GM21825 (cell line): ENCODE measurements around the gene ANKRD37.

ENCODE experiments used
- ATAC-seq: cut with Tn5 transposase; IDR thresholded peaks from one replicate; pipeline ENCODE4 v1.9.1; 2021; ENCODE audit warnings: mild to moderate bottlenecking, moderate library complexity; ENCODE audit not compliant: unreplicated experiment

Gene ANKRD37

GRCh38 chr4:185379326-185380295 is 17.0 kb upstream of the ANKRD37 start:
- no peak for ATAC-seq

GRCh38 chr4:185380320-185380719 is 16.3 kb upstream of the ANKRD37 start:
- ATAC-seq: no peak

- no peak for ATAC-seq
Measured at GRCh38 chr4:185381288-185382196, 15.1 kb upstream of the ANKRD37 start.

GRCh38 chr4:185382754-185383153 is 13.9 kb upstream of the ANKRD37 start:
- no peak for ATAC-seq

- ATAC-seq: no peak
Measured at GRCh38 chr4:185383451-185383850, 13.2 kb upstream of the ANKRD37 start.

- ATAC-seq: no peak
Measured at GRCh38 chr4:185384061-185384460, 12.6 kb upstream of the ANKRD37 start.

GRCh38 chr4:185384930-185385331 is 11.7 kb upstream of the ANKRD37 start:
- ATAC-seq: no peak

- ATAC-seq: no peak
Measured at GRCh38 chr4:185387957-185388356, 8.7 kb upstream of the ANKRD37 start.

- ATAC-seq: no peak
Measured at GRCh38 chr4:185390941-185391340, 5.7 kb upstream of the ANKRD37 start.

- ATAC-seq: no peak
Measured at GRCh38 chr4:185392156-185392555, 4.5 kb upstream of the ANKRD37 start.

- ATAC-seq: no peak
Measured at GRCh38 chr4:185394568-185395237, 1.9 kb upstream of the ANKRD37 start.

- ATAC-seq: no peak
Measured at GRCh38 chr4:185395238-185395955, 1.2 kb upstream of the ANKRD37 start, which contains the start of gene LRP2BP. LRP2BP (minus strand) TSS chr4:185395924; CDS start chr4:185378186, 17,738 bp downstream.

- peak; percentile 82 for ATAC-seq
Measured at GRCh38 chr4:185395956-185396723, 501 bp upstream of the ANKRD37 start.

GRCh38 chr4:185398618-185399017 is 2.0 kb downstream of the ANKRD37 start:
- no peak for ATAC-seq

- no peak for ATAC-seq
Measured at GRCh38 chr4:185399466-185399865, 2.8 kb downstream of the ANKRD37 start.

GRCh38 chr4:185404031-185404430 is 7.4 kb downstream of the ANKRD37 start:
- ATAC-seq: no peak

- ATAC-seq: peak; percentile 56
Measured at GRCh38 chr4:185405296-185405999, 8.8 kb downstream of the ANKRD37 start.

GRCh38 chr4:185408432-185408831 is 11.8 kb downstream of the ANKRD37 start:
- no peak for ATAC-seq

- no peak for ATAC-seq
Measured at GRCh38 chr4:185411849-185412248, 15.2 kb downstream of the ANKRD37 start.
